ENCODE results near the gene KCNN1.

The KCNN1 gene

DNA sequence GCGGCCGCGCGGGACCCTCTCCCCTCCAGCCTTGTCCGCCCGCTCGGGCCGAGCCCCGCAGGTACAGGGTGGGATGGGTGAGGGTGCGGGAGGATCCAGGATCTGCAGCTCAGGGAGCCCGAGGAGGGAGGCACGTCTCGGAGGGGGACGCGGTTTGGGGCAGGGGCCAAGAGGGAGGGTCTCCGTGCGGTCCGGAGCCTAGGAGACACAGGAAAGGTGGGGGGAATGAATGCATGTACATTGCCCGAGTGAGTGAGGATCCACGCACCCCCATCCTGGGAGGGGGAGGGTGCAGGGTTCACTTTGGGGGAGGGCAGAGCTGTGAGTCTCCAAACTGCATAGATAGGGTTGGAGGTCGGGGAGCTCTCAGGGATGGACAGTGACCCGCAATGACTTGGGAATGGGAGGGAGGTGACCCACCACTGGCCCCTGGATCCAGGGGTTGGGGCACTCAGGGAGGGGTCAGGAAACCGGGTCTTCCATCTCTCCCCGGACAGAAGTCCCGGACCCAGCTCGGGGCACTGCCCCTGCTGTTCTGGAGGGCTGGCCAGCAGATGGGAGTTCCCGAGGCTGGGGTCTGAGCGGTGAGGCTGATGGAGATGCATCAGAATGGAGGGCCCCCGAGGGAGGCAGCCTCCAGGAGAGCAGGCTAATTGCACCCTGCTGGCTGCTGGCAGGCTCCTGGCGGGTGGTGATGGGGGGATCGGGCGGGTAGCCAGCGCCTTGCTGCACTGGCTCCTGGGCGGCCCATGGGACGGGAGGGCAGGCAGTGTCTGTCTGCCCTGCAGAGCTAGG lies 547 bp downstream of the KCNN1 start:
- no peak overlapping the region for H3K4me3 ChIP-seq (replicated peaks; ENCODE audit: insufficient read depth, low read length)
- TF ChIP-seq GABPA (IDR thresholded peaks at IDR 0.05; ENCODE audit: low read depth) (no peak), SPI1 (IDR thresholded peaks at IDR 0.05; ENCODE audit: borderline replicate concordance, low read depth) (no peak), POLR2AphosphoS5 (IDR thresholded peaks at IDR 0.05; ENCODE audit: low read depth) (no peak)
- TF ChIP-seq, protein P1, sequence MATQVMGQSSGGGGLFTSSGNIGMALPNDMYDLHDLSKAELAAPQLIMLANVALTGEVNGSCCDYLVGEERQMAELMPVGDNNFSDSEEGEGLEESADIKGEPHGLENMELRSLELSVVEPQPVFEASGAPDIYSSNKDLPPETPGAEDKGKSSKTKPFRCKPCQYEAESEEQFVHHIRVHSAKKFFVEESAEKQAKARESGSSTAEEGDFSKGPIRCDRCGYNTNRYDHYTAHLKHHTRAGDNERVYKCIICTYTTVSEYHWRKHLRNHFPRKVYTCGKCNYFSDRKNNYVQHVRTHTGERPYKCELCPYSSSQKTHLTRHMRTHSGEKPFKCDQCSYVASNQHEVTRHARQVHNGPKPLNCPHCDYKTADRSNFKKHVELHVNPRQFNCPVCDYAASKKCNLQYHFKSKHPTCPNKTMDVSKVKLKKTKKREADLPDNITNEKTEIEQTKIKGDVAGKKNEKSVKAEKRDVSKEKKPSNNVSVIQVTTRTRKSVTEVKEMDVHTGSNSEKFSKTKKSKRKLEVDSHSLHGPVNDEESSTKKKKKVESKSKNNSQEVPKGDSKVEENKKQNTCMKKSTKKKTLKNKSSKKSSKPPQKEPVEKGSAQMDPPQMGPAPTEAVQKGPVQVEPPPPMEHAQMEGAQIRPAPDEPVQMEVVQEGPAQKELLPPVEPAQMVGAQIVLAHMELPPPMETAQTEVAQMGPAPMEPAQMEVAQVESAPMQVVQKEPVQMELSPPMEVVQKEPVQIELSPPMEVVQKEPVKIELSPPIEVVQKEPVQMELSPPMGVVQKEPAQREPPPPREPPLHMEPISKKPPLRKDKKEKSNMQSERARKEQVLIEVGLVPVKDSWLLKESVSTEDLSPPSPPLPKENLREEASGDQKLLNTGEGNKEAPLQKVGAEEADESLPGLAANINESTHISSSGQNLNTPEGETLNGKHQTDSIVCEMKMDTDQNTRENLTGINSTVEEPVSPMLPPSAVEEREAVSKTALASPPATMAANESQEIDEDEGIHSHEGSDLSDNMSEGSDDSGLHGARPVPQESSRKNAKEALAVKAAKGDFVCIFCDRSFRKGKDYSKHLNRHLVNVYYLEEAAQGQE (IDR thresholded peaks at IDR 0.05; ENCODE audit: insufficient replicate concordance, low read depth): no peak
- TF ChIP-seq, protein P2, sequence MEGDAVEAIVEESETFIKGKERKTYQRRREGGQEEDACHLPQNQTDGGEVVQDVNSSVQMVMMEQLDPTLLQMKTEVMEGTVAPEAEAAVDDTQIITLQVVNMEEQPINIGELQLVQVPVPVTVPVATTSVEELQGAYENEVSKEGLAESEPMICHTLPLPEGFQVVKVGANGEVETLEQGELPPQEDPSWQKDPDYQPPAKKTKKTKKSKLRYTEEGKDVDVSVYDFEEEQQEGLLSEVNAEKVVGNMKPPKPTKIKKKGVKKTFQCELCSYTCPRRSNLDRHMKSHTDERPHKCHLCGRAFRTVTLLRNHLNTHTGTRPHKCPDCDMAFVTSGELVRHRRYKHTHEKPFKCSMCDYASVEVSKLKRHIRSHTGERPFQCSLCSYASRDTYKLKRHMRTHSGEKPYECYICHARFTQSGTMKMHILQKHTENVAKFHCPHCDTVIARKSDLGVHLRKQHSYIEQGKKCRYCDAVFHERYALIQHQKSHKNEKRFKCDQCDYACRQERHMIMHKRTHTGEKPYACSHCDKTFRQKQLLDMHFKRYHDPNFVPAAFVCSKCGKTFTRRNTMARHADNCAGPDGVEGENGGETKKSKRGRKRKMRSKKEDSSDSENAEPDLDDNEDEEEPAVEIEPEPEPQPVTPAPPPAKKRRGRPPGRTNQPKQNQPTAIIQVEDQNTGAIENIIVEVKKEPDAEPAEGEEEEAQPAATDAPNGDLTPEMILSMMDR (IDR thresholded peaks at IDR 0.05; ENCODE audit: insufficient read depth, low read length): no peak
- peaks cover 29% of the 10 kb centered on the region for H3K27me3 ChIP-seq (ENCODE audit: insufficient read depth, poor library complexity, severe bottlenecking)
- no peak for DNase-seq (ENCODE audit: low read depth in 1 of 2, low spot score in 1 of 2)
- no peak overlapping the region for H3K27ac ChIP-seq (replicated peaks)

DNA sequence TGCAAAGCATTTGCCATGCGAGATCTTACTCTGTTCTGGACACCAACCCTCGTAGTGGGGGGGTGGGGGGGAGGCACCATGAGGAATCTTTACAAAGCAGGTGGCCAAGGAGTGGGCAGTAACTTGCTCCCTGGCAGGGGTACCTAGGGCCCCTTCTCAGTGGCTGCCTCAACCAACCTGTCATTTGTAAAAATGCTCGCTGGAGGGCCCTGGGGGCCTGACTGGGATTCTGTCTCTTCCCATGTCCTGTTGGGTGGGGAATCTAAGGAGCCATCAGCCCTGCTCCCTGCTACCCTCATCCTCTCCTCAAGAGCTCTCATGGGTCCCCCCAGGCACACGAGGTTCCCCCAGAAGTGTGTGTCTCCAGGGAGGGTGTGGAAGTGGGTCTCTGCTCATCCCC lies 1.5 kb downstream of the KCNN1 start:
- DNase-seq (ENCODE audit: low read depth in 1 of 2, low spot score in 1 of 2): no peak
- no peak overlapping the region for H3K27ac ChIP-seq (replicated peaks)
- H3K27me3 ChIP-seq (ENCODE audit: insufficient read depth, poor library complexity, severe bottlenecking): peaks cover 29% of the 10 kb centered on the region
- no peak overlapping the region for H3K4me3 ChIP-seq (replicated peaks; ENCODE audit: insufficient read depth, low read length)
- no peak for TF ChIP-seq SPI1 (IDR thresholded peaks at IDR 0.05; ENCODE audit: borderline replicate concordance, low read depth)

DNA sequence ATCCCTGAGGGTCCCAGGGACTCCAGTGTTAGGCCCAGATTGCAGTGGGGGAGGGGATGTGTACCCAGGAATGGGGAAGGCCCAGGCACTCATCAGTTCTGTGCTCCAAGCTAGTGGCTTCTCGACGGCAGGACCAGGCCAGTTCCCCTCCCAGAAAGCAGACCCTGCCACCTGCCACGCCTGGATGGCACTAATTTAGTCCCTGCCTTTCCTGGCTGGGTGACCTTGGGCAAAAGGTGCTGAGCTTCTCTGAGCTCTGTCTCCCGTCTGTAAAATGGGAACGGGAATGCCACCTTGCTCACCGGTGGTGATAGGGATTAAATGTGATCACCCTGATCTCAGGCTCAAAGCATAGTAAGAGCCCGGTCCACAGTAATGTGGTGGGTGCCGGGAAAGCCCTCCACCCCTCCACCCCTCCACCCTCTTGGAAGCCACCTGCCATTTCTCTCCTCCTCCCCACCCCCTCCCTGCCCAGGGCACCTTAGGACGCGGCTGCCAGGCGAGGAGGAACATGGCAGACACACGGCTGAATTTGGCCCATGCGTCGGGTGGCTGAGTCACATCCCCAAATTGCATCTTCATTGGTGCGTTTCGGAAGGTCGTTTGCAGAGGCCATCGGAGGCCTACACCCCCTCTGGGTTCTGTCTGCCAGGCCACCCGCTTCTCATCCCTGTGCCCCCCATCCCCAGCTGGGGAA lies 2.3 kb downstream of the KCNN1 start:
- DNase-seq (ENCODE audit: low read depth in 1 of 2, low spot score in 1 of 2): no peak
- no peak for TF ChIP-seq POLR2AphosphoS5 (IDR thresholded peaks at IDR 0.05; ENCODE audit: low read depth)
- TF ChIP-seq, protein P1 (IDR thresholded peaks at IDR 0.05; ENCODE audit: insufficient replicate concordance, low read depth): no peak
- no peak for TF ChIP-seq SPI1 (IDR thresholded peaks at IDR 0.05; ENCODE audit: borderline replicate concordance, low read depth)
- no peak for TF ChIP-seq GABPA (IDR thresholded peaks at IDR 0.05; ENCODE audit: low read depth)
- no peak overlapping the region for H3K27ac ChIP-seq (replicated peaks)
- H3K27me3 ChIP-seq (ENCODE audit: insufficient read depth, poor library complexity, severe bottlenecking): peaks cover 29% of the 10 kb centered on the region
- H3K4me3 ChIP-seq (replicated peaks; ENCODE audit: insufficient read depth, low read length): no peak overlapping the region

DNA sequence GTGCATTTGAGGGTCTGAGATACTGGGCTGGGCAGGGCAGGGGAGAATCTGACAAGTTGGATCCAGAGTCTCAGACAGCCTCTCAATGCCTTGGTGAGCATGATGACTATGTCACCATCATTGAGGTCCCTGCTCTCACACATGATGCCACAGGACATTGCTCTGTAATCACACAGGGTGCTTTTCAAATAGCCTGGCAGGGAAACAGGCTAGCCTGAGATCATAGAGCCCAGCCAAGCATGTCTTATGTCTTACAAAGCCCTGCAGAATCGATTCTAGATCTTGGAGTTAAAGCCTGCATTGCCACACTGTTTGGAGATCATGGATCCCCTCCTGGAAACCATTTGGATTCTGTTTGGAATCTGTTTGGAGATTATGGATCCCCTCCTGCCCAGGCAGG lies 5.3 kb downstream of the KCNN1 start:
- H3K27me3 ChIP-seq (ENCODE audit: insufficient read depth, poor library complexity, severe bottlenecking): peaks cover 6% of the 10 kb centered on the region
- TF ChIP-seq, protein P2 (IDR thresholded peaks at IDR 0.05; ENCODE audit: insufficient read depth, low read length): no peak
- TF ChIP-seq SPI1 (IDR thresholded peaks at IDR 0.05; ENCODE audit: borderline replicate concordance, low read depth): no peak
- TF ChIP-seq POLR2AphosphoS5 (IDR thresholded peaks at IDR 0.05; ENCODE audit: low read depth): no peak
- TF ChIP-seq, protein P1 (IDR thresholded peaks at IDR 0.05; ENCODE audit: insufficient replicate concordance, low read depth): no peak
- no peak for TF ChIP-seq GABPA (IDR thresholded peaks at IDR 0.05; ENCODE audit: low read depth)
- no peak for DNase-seq (ENCODE audit: low read depth in 1 of 2, low spot score in 1 of 2)
- no peak overlapping the region for H3K27ac ChIP-seq (replicated peaks)
- H3K4me3 ChIP-seq (replicated peaks; ENCODE audit: insufficient read depth, low read length): no peak overlapping the region
